CD14-positive monocyte (primary cell): ENCODE measurements around the gene LRRC42. TPM values are rescaled to one million over a fixed set of nuclear protein-coding genes. Genes with fewer than 3 reads are reported as not detected.

Experiments used
- DNase-seq, 3 donors: peaks; one replicate each; pipeline ENCODE4 v3.0.0-alpha.2; 2011 to 2022
- H2AFZ ChIP-seq: 2 replicates; pipeline ENCODE4 v1.6.0; 2012; ENCODE audit warnings: mild to moderate bottlenecking, low read depth, low read length, inconsistent platforms; ENCODE audit not compliant: insufficient read depth, poor library complexity, severe bottlenecking
- H3K27ac ChIP-seq, 2 donors: 1 replicate in 1 of 2; 2 replicates in 1 of 2; pipeline ENCODE4 v1.5.1; 2012 to 2013; ENCODE audit warnings: low read length in 2 of 2, control low read depth in 1 of 2, inconsistent platforms in 1 of 2, low read depth in 1 of 2, mild to moderate bottlenecking in 1 of 2
- H3K27me3 ChIP-seq, 2 donors: one replicate each; pipeline versions ENCODE4 v1.6.0 to v1.6.1; 2011 to 2013; ENCODE audit warnings: low read length in 2 of 2; ENCODE audit not compliant: control insufficient read depth in 2 of 2, insufficient read depth in 2 of 2
- H3K36me3 ChIP-seq, 2 donors: replicated peaks in 1 of 2; 1 replicate in 1 of 2; 2 replicates in 1 of 2; pipeline versions ENCODE4 v1.5.1 to v1.6.1; 2012 to 2013; ENCODE audit warnings: low read length in 2 of 2, control low read depth in 1 of 2, inconsistent platforms in 1 of 2, mild to moderate bottlenecking in 1 of 2; ENCODE audit not compliant: insufficient read depth in 2 of 2, control insufficient read depth in 1 of 2
- H3K4me1 ChIP-seq, 2 donors: 1 replicate in 1 of 2; 2 replicates in 1 of 2; pipeline versions ENCODE4 v1.5.1 to v1.6.1; 2012 to 2013; ENCODE audit warnings: low read length in 2 of 2, control low read depth in 1 of 2, inconsistent platforms in 1 of 2, mild to moderate bottlenecking in 1 of 2, moderate library complexity in 1 of 2; ENCODE audit not compliant: insufficient read depth in 2 of 2, control insufficient read depth in 1 of 2
- H3K4me2 ChIP-seq: replicated peaks from 2 replicates; pipeline ENCODE3; 2012; ENCODE audit warnings: low read length, moderate library complexity, mild to moderate bottlenecking; ENCODE audit not compliant: poor library complexity, severe bottlenecking; ENCODE audit errors: extremely low read depth
- H3K4me3 ChIP-seq, 3 experiments: fragments of 200-600 bp in 1 of 3; sonication (generic) in 1 of 3; replicated peaks in 1 of 3; 1 replicate in 2 of 3; 2 replicates in 1 of 3; pipeline ENCODE4 v1.5.1; 2011 to 2013; ENCODE audit warnings: low read length in 3 of 3, mild to moderate bottlenecking in 3 of 3, control low read depth in 2 of 3, low read depth in 2 of 3, inconsistent platforms in 1 of 3, moderate library complexity in 1 of 3
- H3K79me2 ChIP-seq: 2 replicates; pipeline ENCODE4 v1.6.0; 2012; ENCODE audit warnings: mild to moderate bottlenecking, control low read depth, inconsistent platforms, low read length, moderate library complexity; ENCODE audit not compliant: insufficient read depth
- H3K9ac ChIP-seq: 2 replicates; pipeline ENCODE4 v1.6.0; 2017; ENCODE audit warnings: low read length, mild to moderate bottlenecking; ENCODE audit not compliant: insufficient read depth, poor library complexity, severe bottlenecking
- H3K9me3 ChIP-seq, 2 donors: replicated peaks in 1 of 2; 1 replicate in 1 of 2; 2 replicates in 1 of 2; pipeline versions ENCODE4 v1.5.1 to v1.6.1; 2012 to 2013; ENCODE audit warnings: low read length in 2 of 2, control low read depth in 1 of 2; ENCODE audit not compliant: control insufficient read depth in 1 of 2, insufficient read depth in 1 of 2
- H4K20me1 ChIP-seq: 2 replicates; pipeline ENCODE4 v1.6.0; 2012; ENCODE audit warnings: mild to moderate bottlenecking, low read length, control low read depth, moderate library complexity; ENCODE audit not compliant: insufficient read depth
- H3K27ac Mint-ChIP-seq, 7 donors: one replicate each; pipeline ENCODE4 v1.8.0; 2020; ENCODE audit warnings: mild to moderate bottlenecking in 7 of 7, mixed read lengths in 7 of 7, moderate library complexity in 6 of 7, inconsistent platforms in 2 of 7
- H3K27me3 Mint-ChIP-seq, 3 donors: one replicate each; pipeline ENCODE4 v1.8.0; 2021 to 2022; ENCODE audit warnings: low read depth in 3 of 3, mild to moderate bottlenecking in 3 of 3, mixed read lengths in 3 of 3, moderate library complexity in 3 of 3, inconsistent platforms in 1 of 3
- H3K36me3 Mint-ChIP-seq, 2 donors: one replicate each; pipeline ENCODE4 v1.8.0; 2020; ENCODE audit warnings: mixed read lengths in 2 of 2, inconsistent platforms in 1 of 2, mild to moderate bottlenecking in 1 of 2
- H3K4me1 Mint-ChIP-seq: one replicate; pipeline ENCODE4 v1.8.0; 2020; ENCODE audit warnings: mild to moderate bottlenecking, mixed read lengths
- H3K4me3 Mint-ChIP-seq, 2 donors: one replicate each; pipeline ENCODE4 v1.8.0; 2020; ENCODE audit warnings: mild to moderate bottlenecking in 2 of 2, mixed read lengths in 2 of 2, moderate library complexity in 1 of 2
- H3K9me3 Mint-ChIP-seq, 7 donors: one replicate each; pipeline ENCODE4 v1.8.0; 2020 to 2022; ENCODE audit warnings: mixed read lengths in 7 of 7, mild to moderate bottlenecking in 6 of 7, moderate library complexity in 6 of 7, inconsistent platforms in 2 of 7
- WGBS: methylation state at CpG from one replicate; pipeline ENCODE4 v1.1.5; 2013; ENCODE audit warnings: missing lambda C conversion rate; ENCODE audit not compliant: insufficient coverage; 5-methylcytosine and 5-hydroxymethylcytosine counted together
- intact Hi-C, 2 donors: fragments of 100-400 bp; cut with micrococcal nuclease; formaldehyde crosslinking; loops; one replicate each; pipeline versions ENCODE4 v1.15.0 to v1.15.1; 2023
- polyA plus RNA-seq, 3 donors: library from polyadenylated mRNA; depleted of rRNA in 1 of 3; unstranded in 2 of 3; stranded (reverse) in 1 of 3; fragments of 300-500 nt in 2 of 3; fragments of >200 nt in 1 of 3; fragmentation: Illumina TruSeq in 2 of 3; gene quantifications; 1 replicate in 2 of 3; 2 replicates in 1 of 3; pipeline ENCODE4 v1.2.3, GENCODE V29; 2012 to 2021
- TF ChIP-seq, protein P1 (sequence below): fragments of 200-600 bp; IDR thresholded peaks from one replicate; pipeline ENCODE4 v1.8.0; 2022; ENCODE audit warnings: antibody characterized with exemption, mild to moderate bottlenecking

The LRRC42 gene
- polyA plus RNA-seq, 3 donors: 5.6 to 7.3 (median 7.3) TPM

DNA sequence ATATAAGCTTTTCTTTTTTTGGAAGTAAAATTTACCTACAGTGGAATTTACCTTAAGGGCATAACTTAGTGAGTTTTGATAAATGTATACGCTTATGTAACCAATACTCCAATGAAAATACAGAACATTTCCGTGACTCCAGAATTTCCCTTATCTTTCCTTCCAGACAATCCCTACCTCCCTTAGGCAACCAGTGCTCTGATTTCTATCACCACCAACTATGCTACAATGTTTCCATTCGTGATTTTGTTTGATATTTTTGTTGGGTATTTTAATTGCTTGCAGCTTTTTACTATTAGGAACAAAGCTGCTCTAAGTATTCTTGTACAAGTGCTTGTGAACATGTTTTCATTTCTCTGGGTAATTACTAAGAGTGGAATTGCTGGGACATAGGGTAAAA lies 15.2 kb upstream of the LRRC42 start:
- H3K4me3 Mint-ChIP-seq: no peak overlapping the region

DNA sequence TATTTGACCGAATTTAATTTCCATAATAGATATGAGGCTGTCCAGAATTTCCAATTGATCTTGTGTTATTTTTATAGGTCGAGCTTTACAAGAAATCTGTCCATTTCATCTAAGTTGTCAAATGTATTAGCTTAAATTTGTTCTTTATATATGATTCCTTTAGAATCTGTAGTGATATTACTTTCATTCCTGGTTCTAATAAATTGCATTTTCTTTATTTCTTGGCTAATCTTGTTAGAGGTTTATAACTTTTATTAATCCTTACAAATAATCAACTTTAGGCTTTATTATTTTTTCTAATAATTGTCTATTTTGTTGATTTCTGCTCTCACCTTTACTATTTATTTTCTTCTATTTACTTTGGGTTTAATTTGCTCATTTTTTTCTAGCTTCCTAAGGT lies 14.6 kb upstream of the LRRC42 start:
- Mint-ChIP-seq H3K4me1 (no peaks in the 10 kb centered on the region), H3K4me3 (no peak overlapping the region), H3K27ac (no peak overlapping the region), H3K9me3 (peaks cover 11 to 29% (median 18%) of the 10 kb centered on the region in 7 donors), H3K36me3 (peaks cover 46 to 72% of the 10 kb centered on the region in 2 donors), H3K27me3 (no peaks in the 10 kb centered on the region)
- Histone ChIP-seq H3K4me2 (no peak overlapping the region), H2AFZ (no peak overlapping the region), H3K27me3 (no peaks in the 10 kb centered on the region), H3K36me3 (peaks cover 17 to 75% of the 10 kb centered on the region in 2 donors), H3K9ac (no peak overlapping the region), H3K79me2 (no peaks in the 10 kb centered on the region), H3K4me1 (no peaks in the 10 kb centered on the region), H4K20me1 (no peaks in the 10 kb centered on the region), H3K9me3 (peaks cover 19 to 20% of the 10 kb centered on the region in 2 donors), H3K4me3 (no peak overlapping the region), H3K27ac (no peak overlapping the region)
- DNase-seq: no peak
- intact Hi-C loops: no loop called here
- WGBS: no CpG with 5 or more reads among the region's 2 CpGs
- TF ChIP-seq, protein P1, sequence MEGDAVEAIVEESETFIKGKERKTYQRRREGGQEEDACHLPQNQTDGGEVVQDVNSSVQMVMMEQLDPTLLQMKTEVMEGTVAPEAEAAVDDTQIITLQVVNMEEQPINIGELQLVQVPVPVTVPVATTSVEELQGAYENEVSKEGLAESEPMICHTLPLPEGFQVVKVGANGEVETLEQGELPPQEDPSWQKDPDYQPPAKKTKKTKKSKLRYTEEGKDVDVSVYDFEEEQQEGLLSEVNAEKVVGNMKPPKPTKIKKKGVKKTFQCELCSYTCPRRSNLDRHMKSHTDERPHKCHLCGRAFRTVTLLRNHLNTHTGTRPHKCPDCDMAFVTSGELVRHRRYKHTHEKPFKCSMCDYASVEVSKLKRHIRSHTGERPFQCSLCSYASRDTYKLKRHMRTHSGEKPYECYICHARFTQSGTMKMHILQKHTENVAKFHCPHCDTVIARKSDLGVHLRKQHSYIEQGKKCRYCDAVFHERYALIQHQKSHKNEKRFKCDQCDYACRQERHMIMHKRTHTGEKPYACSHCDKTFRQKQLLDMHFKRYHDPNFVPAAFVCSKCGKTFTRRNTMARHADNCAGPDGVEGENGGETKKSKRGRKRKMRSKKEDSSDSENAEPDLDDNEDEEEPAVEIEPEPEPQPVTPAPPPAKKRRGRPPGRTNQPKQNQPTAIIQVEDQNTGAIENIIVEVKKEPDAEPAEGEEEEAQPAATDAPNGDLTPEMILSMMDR: no peak

More for the DNA sequence above, 15.2 kb upstream of the LRRC42 start:
- no peaks in the 10 kb centered on the region for H3K4me1 Mint-ChIP-seq
- intact Hi-C loops: no loop called here
- Histone ChIP-seq H4K20me1 (no peaks in the 10 kb centered on the region), H2AFZ (no peak overlapping the region), H3K4me1 (no peaks in the 10 kb centered on the region), H3K79me2 (no peaks in the 10 kb centered on the region), H3K27ac (no peak overlapping the region), H3K36me3 (peaks cover 17 to 69% of the 10 kb centered on the region in 2 donors), H3K9me3 (peaks cover 19 to 20% of the 10 kb centered on the region in 2 donors), H3K27me3 (no peaks in the 10 kb centered on the region), H3K9ac (no peak overlapping the region), H3K4me2 (no peak overlapping the region), H3K4me3 (no peak overlapping the region)
- TF ChIP-seq, protein P1: no peak
- WGBS: no CpG with 5 or more reads among the region's 3 CpGs
- no peak overlapping the region for H3K27ac Mint-ChIP-seq
- H3K36me3 Mint-ChIP-seq: peaks cover 44 to 70% of the 10 kb centered on the region in 2 donors
- DNase-seq: no peak
- peaks cover 11 to 28% (median 18%) of the 10 kb centered on the region in 7 donors for H3K9me3 Mint-ChIP-seq
- H3K27me3 Mint-ChIP-seq: peaks cover 0 to 1% (median 0%) of the 10 kb centered on the region in 3 donors
